Cerebellar cortex (tissue), 1 donor: ENCODE data around the gene DIP2C.
A peak's percentile ranks its signal among the peaks of the same experiment; 100 is the strongest.

Experiments
- DNase-seq: peaks from one replicate; pipeline ENCODE4 v3.0.0-alpha.2; 2015; ENCODE audit warnings: low spot score

The DIP2C gene

DNA sequence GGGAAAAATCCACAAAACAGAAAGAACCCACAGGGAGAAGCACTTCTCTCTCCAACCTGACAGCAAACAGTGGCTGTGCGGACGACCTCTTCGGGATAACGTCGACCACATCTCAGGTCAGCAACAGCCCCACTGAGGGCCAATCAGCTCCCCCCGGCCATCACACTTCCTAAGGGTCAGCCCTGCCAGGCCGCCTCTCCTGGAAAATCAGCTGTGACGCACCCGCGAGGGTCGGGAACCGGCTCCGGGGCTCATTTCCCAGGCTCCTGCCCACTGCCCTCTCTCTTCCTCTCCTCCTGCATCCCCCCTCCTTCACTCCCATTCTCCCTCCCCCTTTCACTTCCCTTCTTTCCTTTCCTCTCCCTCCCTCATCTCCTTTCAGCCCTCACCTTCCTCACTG is 118.3 kb downstream of the DIP2C start:
- no peak for DNase-seq

DNA sequence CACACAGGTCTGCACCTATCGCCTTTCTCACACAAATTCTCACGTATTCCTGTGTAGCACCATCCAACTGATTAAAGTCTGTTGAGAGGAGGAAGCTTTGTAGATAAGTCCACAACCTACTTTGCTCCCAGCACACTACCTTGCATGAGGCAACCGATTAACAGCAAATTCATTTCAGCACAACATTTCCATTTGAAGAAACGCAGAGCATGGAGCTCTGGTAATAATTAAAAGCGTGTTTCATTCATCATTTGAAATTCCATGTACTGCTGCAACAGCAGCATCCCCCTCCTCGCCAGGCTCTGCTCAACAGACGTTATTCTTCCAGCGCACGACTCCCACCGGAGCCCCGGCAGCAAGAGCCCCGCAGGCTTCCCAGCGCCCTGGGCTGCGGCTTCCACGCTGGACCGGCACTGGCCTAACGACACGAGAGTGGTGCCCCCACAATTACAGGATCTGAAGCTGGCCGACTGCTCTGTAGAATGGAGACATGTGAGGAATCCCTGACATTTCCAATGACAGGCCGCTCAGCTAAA is 118.8 kb downstream of the DIP2C start:
- DNase-seq: no peak

DNA sequence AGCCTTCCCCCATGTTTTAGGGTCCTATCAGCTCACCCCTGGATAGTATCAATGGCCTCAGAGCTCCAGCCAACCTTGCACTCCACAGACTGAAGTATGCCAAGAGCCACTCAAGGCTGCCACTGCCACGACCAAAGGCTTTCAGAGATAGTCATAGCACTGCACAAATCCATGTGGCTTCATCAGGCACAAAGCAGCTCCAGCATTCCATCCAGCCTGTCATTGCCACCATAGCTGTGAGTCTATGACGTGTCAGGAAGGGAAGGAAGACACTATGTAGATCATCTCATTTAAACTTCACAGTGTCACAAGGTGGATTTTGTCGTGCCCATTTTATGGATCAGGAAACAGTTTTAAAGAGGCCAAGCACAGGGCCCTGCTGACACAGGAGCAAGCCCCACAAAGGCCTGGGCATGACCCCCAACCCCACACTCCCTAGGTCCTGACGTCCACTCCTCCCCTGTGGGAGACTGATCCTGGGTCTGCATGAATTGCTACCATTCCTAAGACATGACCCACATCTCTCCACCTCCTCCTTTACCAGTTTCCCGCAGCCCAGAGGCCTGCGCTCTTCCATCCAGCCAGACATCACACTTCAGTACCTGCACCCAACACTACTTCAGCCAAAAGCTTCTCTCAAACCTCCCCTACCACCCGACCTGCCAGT is 119.4 kb downstream of the DIP2C start:
- no peak for DNase-seq

DNA sequence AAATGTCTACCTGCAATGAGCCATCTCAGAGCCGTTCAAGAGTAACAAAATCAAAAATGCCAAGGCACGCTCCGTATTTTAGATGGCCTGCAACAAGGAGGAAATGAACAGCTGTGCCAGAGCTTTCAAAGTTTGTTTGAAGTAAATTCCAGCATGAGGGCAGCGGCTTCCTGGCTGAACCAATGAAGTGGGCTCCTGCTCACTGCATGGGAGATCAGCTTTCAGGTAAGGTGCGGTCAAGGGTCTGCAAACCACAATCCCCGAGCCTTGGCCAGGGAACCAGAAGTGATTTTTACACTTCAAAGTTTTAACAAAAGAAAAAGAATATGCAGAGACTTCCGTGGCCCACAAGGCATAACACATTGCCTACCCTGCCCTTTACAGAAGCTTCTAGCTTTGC is 120.6 kb downstream of the DIP2C start:
- no peak for DNase-seq

DNA sequence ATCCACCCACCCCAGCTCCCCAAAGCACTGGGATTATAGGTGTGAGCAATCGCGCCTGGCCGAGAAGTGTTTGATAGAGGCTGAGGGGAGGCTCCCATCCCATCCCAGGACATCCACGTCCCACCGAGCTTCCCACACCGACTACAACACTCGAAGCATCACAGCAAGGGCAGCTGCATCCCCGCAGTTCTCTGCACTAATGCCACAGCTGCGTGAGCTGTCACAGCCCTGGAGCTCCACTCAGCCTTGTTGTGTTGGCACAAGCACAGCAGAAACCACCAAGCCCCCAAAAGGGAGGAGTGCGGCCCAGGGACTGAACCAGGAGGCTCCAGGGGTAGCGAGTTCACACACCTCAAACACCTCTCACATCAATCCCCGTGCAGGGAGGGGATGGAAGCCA is 121.6 kb downstream of the DIP2C start:
- DNase-seq: no peak

DNA sequence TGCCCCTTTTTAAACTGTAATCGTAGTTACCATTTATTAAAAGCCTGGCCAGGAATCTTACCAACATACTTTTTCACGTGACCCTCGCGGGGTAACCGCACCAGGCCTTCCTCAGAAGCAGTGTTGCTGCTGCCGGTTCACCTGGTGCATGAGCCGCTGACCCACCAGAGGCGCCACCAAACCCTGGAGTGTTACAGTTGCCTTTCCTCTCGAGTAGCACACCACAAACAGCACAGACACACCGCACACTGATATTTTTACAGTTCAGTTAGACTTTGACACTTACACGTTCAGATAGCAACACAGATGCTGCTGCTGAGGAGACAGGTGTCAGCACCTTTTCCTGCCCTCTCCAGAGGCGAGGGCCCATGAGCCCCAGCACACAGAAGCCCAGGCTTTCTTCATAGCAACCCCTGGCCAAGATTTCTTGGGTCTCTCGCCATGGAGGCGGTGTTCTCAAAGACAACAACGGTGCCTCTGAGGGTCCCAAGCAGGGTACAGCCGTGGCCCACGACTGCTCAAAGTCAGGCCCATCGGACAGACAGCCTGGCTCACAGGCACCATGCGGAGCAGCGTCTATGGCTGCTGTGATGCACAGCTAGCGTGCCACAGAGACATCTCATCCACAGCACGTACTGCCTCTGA is 123.1 kb downstream of the DIP2C start:
- DNase-seq: no peak

DNA sequence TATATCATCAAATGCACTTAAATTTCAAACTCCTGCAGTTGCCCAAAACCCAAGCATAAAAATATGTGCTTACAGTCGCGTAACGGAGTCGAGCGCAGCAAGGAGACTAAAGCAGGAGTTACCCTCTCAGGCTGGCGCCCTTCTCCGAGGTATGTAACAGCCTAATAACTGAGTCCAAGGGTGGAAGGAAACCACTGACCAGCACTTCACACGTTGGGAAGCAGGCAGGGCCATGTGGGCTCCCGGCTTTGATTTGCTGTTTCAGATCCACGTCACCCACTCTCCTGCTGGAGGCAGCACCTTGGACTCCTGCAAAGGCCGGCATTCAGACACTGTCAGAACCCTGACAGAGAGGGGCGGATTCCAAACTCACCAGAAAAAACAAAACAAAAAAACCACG is 123.8 kb downstream of the DIP2C start:
- no peak for DNase-seq

DNA sequence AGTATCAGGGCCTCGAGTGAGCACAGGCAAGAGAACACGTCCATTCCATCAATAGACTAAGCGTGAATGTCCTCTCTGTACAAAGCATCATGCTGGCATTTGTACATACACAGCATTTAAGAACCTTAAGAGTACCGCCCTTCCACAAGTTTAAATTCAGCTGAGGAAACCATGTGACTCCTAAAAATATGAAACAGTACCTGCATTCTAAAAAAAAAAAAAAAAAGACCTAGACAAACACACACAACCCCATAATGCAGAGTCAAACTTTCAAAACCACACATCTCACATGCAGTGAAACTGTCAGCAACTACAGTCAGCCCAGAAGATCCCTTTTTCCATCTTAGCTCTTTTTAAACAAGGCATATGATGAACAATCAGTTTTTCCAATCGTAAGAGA is 124.3 kb downstream of the DIP2C start:
- DNase-seq: no peak

DNA sequence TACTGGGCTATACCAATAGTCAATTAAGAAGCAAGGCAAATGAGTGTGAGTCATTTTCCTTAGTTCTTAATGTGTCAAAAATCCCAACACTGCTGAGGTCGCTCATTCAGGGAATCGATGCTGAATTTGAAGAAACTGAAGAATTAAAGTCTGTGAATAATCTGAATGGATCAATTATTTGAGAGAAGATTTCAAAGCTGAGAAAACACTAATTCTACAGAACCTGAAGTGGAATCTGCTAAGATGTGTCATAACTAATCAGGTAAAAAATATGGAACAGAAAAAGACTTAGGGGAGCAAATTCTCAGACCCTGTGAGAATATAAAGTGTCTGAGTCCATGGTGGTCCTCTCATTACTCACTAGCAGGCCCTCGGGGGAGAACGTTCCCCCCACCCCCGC is 125.6 kb downstream of the DIP2C start:
- no peak for DNase-seq

DNA sequence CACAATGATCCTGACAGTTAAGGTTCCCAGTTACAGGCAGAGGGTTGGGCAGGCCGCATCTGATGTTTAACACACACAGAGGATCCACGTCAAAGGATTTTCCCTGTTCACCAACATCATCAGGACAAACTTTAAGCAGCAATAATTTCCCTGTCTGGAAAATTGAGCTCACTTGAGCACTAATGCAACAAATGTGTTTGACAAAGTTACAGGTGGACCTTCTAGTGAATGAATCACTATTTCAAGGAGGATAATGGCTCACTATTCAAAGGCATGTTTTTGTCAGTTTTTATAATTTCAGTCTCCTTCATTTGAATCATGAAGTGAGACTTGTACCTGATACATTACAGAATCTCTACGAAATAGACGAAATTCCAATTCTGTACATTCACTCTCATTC is 127.3 kb downstream of the DIP2C start:
- no peak for DNase-seq

DNA sequence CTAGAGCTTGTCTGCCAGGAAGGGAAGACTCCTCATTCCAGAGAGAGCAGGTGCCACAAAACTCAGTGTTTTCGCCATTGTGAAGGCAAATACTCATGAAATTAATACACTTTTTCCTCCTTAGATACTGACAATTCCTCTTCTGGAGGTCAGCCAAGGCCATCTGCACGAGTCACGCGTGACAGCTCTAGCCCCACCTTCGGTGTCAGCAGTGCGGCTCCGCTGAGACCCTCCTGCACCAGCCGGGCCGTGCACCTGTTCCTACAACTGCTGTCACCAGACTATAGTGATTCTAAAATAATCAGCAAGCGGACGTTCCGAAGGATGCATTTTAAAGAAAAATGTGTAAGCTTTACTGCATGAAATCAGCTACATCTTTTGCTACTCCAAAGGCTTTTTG is 127.7 kb downstream of the DIP2C start:
- peak; percentile 46 for DNase-seq

DNA sequence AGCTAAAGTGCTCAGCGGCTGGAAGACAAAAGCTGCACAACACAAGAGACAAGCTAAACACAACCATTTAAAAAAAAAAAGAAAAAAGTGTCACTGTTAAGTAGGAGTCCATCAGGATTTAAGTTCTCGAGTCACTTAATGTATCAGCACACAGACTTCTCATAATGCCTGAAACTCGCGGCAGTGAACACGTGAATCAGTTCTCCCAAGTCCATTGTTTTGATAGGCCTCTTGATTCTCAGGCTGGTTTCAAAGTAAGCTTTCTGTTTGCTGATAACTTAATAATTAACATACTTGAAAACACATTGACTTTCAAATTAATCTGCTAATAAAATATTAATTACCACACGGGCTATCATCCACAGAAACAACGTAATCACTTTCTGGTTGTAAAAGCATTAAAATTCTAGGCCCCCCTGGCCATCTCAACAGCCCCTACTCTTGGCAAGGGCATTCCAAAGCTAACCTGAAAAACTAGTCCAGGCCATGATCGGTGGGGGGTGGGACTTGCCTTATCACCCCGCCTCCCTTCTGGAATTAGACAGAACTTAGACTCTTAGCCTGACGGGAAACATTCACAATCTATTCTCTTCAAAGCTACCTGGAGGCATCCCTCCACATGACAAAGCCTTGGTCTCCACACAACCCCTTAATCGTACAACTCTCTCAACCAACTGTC is 129.0 kb downstream of the DIP2C start:
- no peak for DNase-seq

DNA sequence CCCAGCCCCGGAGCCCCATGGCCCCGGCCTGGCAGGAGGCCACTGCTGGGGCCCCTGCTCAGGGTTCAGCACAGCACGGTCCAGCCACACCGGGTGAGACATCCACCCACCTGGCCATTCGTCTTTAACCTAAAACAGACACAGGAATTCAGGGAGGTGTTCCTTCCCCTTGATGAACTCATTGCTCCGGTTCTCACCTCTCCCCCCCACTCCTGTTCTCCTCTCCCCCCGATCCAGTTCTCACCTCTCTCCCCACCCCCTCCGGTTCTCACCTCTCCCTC is 129.8 kb downstream of the DIP2C start:
- DNase-seq: no peak

DNA sequence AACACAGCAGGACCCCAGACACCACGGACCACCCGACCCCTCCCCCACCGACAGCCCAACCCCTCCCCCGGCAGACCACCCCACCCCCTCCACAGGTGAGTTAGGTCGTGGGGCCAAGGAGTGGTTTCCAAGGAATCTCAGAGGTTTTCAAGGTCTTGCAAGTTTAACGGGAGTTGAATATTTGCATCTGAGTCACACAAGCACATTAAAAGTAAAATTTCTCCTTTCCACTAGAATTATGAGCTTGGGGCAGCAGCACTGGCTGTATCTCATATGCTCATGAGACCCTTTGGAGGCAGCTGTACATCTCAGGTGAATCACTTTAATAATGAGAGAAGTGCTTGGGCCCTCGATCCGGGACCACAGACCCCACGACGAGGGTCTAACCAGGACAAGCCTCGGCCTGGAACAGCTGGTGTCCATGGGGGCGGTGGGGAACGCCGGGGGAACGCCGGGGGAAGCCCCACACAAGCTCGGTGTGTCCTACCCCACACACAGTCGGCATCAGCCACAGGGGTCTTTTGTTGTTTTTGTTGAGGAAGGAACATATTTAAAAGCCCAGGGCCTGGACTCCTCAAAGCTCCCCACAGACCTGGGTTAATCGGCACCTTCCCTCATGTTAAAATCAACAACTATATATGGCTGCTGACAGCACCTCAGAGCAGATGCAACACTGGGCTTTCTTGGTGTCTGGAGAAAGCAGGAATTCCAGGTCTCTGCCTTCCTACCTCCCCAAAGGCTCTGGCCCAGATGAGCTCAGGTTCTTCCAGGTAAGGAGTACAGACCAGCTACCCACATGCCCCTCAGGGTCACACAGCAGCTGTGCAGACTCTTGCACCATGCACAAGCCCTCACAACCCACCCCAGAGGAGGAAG is 130.3 kb downstream of the DIP2C start:
- no peak for DNase-seq

DNA sequence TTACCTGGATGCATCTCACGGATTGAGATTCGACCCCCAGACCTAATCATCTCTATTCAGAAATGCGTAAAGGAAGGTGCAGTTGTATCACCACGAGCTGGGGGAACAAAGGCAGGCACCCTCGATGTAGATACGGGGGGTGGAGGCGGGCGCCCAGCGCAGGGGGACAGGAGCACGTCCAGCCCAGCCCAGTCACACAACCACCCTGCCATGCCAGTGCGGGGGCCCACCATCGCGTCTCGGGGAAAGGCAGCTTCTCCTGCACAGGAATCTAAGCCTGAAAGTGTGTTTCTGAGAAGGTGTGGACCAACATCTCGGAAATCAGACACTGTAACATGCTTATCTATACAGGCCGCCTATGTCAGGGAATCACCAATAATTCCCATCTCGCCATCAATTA is 131.1 kb downstream of the DIP2C start:
- DNase-seq: no peak

DNA sequence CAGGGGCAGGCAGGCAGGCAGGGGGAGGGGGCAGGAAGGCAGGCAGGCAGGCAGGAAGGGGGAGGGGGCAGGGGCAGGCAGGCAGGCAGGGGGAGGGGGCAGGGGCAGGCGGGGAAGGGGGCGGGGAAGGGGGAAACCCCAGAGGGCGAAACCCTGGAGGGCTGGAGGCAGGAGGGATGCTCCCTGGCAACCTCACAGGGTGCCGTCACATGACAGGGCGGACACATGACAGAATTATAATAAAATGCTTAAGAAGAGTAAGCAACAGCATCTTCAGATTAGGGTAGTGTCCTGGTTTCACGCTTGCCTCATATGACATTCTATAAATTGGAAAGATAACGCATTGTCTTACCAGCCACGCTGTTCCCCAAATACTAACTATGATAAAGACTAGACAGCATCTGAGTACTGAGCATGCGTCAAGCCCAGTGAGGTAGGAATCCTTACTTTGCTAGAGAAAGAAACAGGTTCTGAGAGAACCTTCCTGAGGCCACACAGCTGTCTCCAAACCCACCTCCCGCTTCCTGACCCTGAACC is 131.6 kb downstream of the DIP2C start:
- no peak for DNase-seq

DNA sequence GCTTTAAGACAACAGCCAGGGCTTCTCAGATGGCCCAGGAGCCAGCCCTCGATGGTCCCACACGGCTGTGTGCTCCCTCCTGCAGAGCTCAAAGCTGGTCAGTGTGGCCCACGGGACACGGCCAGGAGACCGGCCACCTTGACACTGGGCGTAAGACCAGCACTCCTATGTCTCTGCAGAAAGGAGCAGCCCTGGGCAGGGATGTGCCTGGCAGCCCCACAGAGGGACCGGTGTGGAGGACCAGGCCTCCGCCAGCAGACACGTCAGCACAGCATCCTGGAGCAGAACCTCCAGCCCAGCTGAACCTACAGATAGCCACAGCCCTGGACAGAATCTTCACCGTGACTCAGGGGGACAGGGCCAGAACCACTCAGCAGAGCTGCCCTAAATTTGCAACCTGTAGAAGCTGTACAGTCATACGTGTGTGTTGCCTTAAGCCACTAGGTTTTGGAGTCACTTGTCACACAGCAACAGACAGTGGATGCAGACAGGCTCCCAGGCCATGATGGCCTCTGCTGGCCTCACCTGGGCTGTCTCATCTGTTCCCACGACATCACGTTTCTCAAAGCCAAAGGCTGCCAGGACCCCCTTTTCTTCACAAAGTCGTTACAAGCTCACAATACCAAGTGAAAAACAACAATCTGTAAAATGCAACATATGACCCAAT is 132.4 kb downstream of the DIP2C start:
- peak; percentile 62 for DNase-seq

DNA sequence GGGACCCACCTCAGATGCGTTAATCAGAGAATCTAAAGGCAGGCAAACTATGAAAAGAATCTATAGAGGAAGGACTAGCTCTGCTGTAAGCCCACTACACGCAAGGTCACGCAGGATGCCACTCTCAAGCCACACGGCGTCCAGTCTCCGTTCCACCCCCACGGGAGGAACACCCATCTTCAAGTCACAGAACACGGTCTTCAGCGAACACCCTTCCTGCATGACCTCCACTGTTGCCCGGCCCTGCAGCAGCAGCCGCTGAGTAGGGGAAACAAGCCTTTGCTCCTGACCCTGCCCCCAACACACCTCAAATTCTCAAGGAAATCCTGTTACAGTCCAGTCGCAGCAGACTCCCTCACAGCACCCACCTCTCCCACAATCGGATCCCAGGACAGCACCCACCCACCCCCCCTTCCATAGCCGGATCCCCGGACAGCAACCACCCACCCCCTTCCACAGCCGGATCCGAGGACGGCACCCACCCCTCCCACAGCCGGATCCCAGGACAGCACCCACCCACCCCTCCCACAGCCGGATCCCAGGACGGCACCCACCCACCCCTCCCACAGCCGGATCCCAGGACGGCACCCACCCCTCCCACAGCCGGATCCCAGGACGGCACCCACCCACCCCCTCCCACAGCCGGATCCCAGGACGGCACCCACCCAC is 133.7 kb downstream of the DIP2C start:
- DNase-seq: no peak

DNA sequence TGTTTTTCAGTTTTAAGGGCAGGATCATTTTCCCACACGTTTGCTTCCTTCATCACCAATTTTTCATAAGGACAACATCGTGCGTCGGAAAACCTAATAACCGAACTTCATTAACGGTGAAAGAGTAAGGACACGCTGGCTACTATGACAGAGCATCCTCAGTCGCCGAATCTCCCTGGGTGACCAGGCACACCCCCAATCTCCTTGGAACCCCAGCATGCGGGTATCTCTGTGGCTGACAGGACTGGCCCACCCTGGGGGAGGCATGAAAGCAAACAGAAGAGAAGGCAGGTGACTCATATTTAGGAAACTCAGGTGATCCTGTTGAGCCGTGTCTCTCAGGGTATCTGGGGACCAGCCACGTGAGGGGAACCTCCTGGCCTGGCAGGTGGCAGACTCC is 134.2 kb downstream of the DIP2C start:
- DNase-seq: no peak

DNA sequence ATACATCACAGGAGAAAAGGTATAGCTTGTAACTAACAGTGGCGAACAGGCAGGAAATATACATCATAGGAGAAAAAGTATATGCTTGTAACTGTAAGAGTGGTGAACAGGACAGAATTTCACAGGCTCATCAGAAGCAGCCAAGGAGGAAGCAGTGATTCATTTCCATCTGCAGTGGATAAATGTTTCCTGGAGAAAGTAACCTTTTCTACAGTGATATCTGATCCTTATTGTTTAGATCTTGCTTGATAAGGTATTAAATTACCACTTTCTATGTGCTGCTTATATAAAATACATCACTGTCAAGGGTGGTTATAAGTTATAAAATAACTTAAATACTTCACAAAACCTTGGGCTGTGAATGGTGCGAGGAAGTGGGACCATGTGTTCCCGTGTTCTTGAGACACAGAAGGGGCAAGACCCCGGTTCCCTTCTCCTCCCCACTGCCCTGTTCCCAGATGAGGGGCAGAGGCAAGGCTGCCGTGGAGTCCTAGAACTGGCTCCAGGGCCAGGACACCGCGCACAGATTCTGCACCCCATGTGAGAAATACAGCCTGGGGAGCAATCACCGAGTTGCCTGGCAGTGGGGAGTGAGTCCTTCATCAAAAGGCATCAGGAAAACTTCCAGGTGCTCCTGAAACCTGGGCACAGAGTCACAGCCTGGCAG is 135.2 kb downstream of the DIP2C start:
- DNase-seq: no peak

DNA sequence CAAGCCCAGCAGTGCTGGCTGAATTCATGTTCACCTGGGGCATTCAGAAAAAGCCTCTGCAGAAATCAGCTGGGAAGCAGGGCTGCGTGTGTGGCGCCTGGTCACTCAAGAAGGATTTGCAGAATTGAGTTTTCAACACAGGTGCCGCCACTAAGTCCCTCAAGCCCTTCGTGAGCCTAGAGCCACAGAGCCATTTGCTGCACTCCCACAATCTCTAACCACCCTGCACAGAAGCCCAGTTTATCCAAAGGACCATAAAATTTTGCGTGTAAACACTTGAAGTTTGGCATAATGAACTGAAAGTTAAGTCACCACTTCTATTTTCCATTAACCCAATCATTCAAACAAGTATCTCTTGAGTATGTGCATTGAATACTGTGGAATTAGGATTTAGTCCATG is 136.2 kb downstream of the DIP2C start:
- no peak for DNase-seq
